GM12878 (cell line): ENCODE data around the gene CRAMP1. TPM values are rescaled to one million over a fixed set of nuclear protein-coding genes. Genes with fewer than 3 reads are reported as not detected.

Experiments
- ATAC-seq: fragments of 200-7000 bp; cut with Tn5 transposase; 3 replicates; pipeline ENCODE4 v1.9.1; 2020; ENCODE audit warnings: mild to moderate bottlenecking, moderate library complexity
- BruUV-seq: library from RNA; stranded (reverse); fragments of 400-500 nt; replicated peaks from 2 replicates; lab custom pipeline; 2021; lab: Mats Ljungman, UMichigan
- CTCF ChIA-PET: fragments of 300-600 bp; sonication (Branson Sonifier 250); formaldehyde crosslinking; extraction: SDS; loops from one replicate; lab custom pipeline; 2021; ENCODE audit warnings: inconsistent platforms; lab: Yijun Ruan, JAX
- POLR2A ChIA-PET: fragments of 350-600 bp; formaldehyde crosslinking; extraction: SDS; loops from one replicate; lab custom pipeline; 2021; ENCODE audit warnings: inconsistent platforms; lab: Charles Lee
- RAD21 ChIA-PET: fragments of 300-600 bp; sonication (Branson Sonifier 250); formaldehyde crosslinking; loops from one replicate; lab custom pipeline; 2023; ENCODE audit warnings: antibody characterized with exemption; ENCODE audit not compliant: unreplicated experiment; lab: Charles Lee
- SMC1A ChIA-PET: fragments of 300-600 bp; sonication (Branson Sonifier 250); formaldehyde crosslinking; loops from one replicate; lab custom pipeline; 2023; ENCODE audit not compliant: unreplicated experiment, uncharacterized antibody; lab: Charles Lee
- DNase-seq: peaks from one replicate; pipeline ENCODE4 v3.0.0-alpha.2; 2011; ENCODE audit warnings: low read depth, low spot score
- FAIRE-seq: peaks from 3 replicates; lab custom pipeline; 2011; peaks lifted over from hg19 to GRCh38; lab: Jason Lieb, UNC
- H2AFZ ChIP-seq: 2 replicates; pipeline ENCODE4 v1.6.0; 2011; ENCODE audit warnings: low read depth, low read length, control low read depth; ENCODE audit not compliant: control insufficient read depth
- H3K27ac ChIP-seq: 2 replicates; pipeline ENCODE4 v1.5.1; 2011; ENCODE audit warnings: control low read depth; ENCODE audit not compliant: control insufficient read depth, insufficient read depth
- H3K27me3 ChIP-seq, 2 experiments: replicated peaks in 1 of 2; 2 replicates each; pipeline versions ENCODE4 v1.6.0 to v1.6.1; 2011; ENCODE audit warnings: low read length in 1 of 2; ENCODE audit not compliant: control insufficient read depth in 2 of 2, insufficient read depth in 2 of 2
- H3K36me3 ChIP-seq, 2 experiments: 2 replicates each; pipeline ENCODE4 v1.5.1; 2011; ENCODE audit warnings: low read length in 1 of 2; ENCODE audit not compliant: control insufficient read depth in 2 of 2, insufficient read depth in 2 of 2
- H3K4me1 ChIP-seq: 2 replicates; pipeline ENCODE4 v1.6.1; 2011; ENCODE audit warnings: mild to moderate bottlenecking, low read length, moderate library complexity, mixed read lengths; ENCODE audit not compliant: control insufficient read depth, insufficient read depth
- H3K4me2 ChIP-seq: 2 replicates; pipeline ENCODE4 v1.6.0; 2011; ENCODE audit warnings: control low read depth; ENCODE audit not compliant: control insufficient read depth, insufficient read depth
- H3K4me3 ChIP-seq: fragments of 200-600 bp; sonication (generic); 2 replicates; pipeline ENCODE4 v1.5.1; 2016
- H3K79me2 ChIP-seq: 2 replicates; pipeline ENCODE4 v1.6.0; 2011; ENCODE audit warnings: low read length; ENCODE audit not compliant: control insufficient read depth, insufficient read depth
- H3K9ac ChIP-seq: 2 replicates; pipeline ENCODE4 v1.8.0; 2011; ENCODE audit warnings: low read length, control low read depth, mixed read lengths; ENCODE audit not compliant: control insufficient read depth, insufficient read depth
- H3K9me3 ChIP-seq: replicated peaks from 3 replicates; pipeline ENCODE4 v1.5.1; 2011; ENCODE audit warnings: mild to moderate bottlenecking, low read length; ENCODE audit not compliant: control insufficient read depth, insufficient read depth
- H4K20me1 ChIP-seq: 2 replicates; pipeline ENCODE4 v1.6.0; 2011; ENCODE audit not compliant: control insufficient read depth, insufficient read depth
- BACH1 ChIP-seq: fragments of 450-650 bp; IDR thresholded peaks from 2 replicates; pipeline ENCODE4 v1.6.1; 2017; ENCODE audit warnings: mild to moderate bottlenecking, borderline replicate concordance
- BCLAF1 ChIP-seq: fragments of 450-650 bp; IDR thresholded peaks from 2 replicates; pipeline ENCODE4 v1.6.1; 2017; ENCODE audit warnings: antibody characterized with exemption, mild to moderate bottlenecking, moderate library complexity
- CBFB ChIP-seq: IDR thresholded peaks from 2 replicates; pipeline ENCODE4 v1.6.1; 2016; ENCODE audit warnings: antibody characterized with exemption, low read depth
- CBX5 ChIP-seq: sonication (generic); IDR thresholded peaks from 2 replicates; pipeline ENCODE4 v1.6.1; 2016; ENCODE audit warnings: low read depth, moderate library complexity, mild to moderate bottlenecking, inconsistent platforms
- CEBPB ChIP-seq, 2 experiments: fragments of 150-350 bp in 1 of 2; IDR thresholded peaks; 2 replicates each; pipeline ENCODE4 v1.6.1; 2012 to 2014; ENCODE audit warnings: low read depth in 2 of 2, low read length in 2 of 2, borderline replicate concordance in 1 of 2, inconsistent platforms in 1 of 2
- E2F4 ChIP-seq: IDR thresholded peaks from 2 replicates; pipeline ENCODE4 v1.6.1; 2012; ENCODE audit warnings: low read depth, low read length, improper control_type of control experiment
- E4F1 ChIP-seq: fragments of 450-650 bp; IDR thresholded peaks from 2 replicates; pipeline ENCODE4 v1.6.1; 2018; ENCODE audit warnings: borderline replicate concordance, mild to moderate bottlenecking; ENCODE audit not compliant: partially characterized antibody
- HCFC1 ChIP-seq: fragments of 150-350 bp; IDR thresholded peaks from 2 replicates; pipeline ENCODE4 v1.6.1; 2014; ENCODE audit warnings: low read length
- HDAC6 ChIP-seq: fragments of 200-600 bp; sonication (generic); IDR thresholded peaks from one replicate; pipeline ENCODE4 v1.8.0; 2017; ENCODE audit warnings: antibody characterized with exemption; ENCODE audit not compliant: unreplicated experiment
- KLF5 ChIP-seq: fragments of 450-650 bp; IDR thresholded peaks from 2 replicates; pipeline ENCODE4 v1.6.1; 2014; ENCODE audit warnings: mild to moderate bottlenecking; ENCODE audit not compliant: partially characterized antibody
- MTA2 ChIP-seq: fragments of 450-650 bp; IDR thresholded peaks from 2 replicates; pipeline ENCODE4 v1.6.1; 2016; ENCODE audit warnings: low read depth, mild to moderate bottlenecking, moderate library complexity
- MYC ChIP-seq: IDR thresholded peaks from 2 replicates; pipeline ENCODE4 v1.6.1; 2011; ENCODE audit warnings: mild to moderate bottlenecking, low read length, moderate library complexity, inconsistent platforms; ENCODE audit not compliant: insufficient read depth, insufficient replicate concordance, insufficient read length, severe bottlenecking
- RBBP5 ChIP-seq: fragments of 200-600 bp; sonication (generic); conservative IDR thresholded peaks from 2 replicates; pipeline ENCODE4 v1.6.1; 2016
- SP1 ChIP-seq: IDR thresholded peaks from one replicate; pipeline ENCODE4 v1.6.1; 2011; ENCODE audit warnings: low read depth, low read length
- ZNF24 ChIP-seq: fragments of 450-650 bp; IDR thresholded peaks from 2 replicates; pipeline ENCODE4 v1.6.1; 2017; ENCODE audit warnings: antibody characterized with exemption, mild to moderate bottlenecking
- WGBS: methylation state at CpG from one replicate; pipeline ENCODE4 v1.1.6; 2016; ENCODE audit warnings: low lambda C conversion rate; ENCODE audit not compliant: insufficient replicate concordance, insufficient coverage; ENCODE audit errors: missing lambda C conversion rate; 5-methylcytosine and 5-hydroxymethylcytosine counted together
- in situ Hi-C: fragments of 300-500 bp; cut with MboI; formaldehyde crosslinking; loops from 9 replicates; pipeline ENCODE4 v1.14.3; 2018; ENCODE audit warnings: mixed read lengths
- intact Hi-C: fragments of 100-400 bp; cut with micrococcal nuclease; formaldehyde crosslinking; loops from one replicate; pipeline ENCODE4 v1.14.2; 2022; ENCODE audit not compliant: unreplicated experiment
- polyA plus RNA-seq, 11 experiments: library from polyadenylated mRNA; depleted of rRNA in 4 of 11; unstranded in 6 of 11; stranded (reverse) in 5 of 11; fragments of >200 nt; fragmentation: Nextera tagmentation in 4 of 11; fragmentation: Illumina TruSeq in 1 of 11; extraction: Ambion mirVana in 4 of 11; extraction: Trizol in 1 of 11; gene quantifications; 1 replicate in 1 of 11; 2 replicates in 10 of 11; pipeline versions ENCODE4 v1.2.1 to v1.2.3, GENCODE V29; 2011 to 2016; ENCODE audit warnings: inconsistent platforms in 2 of 11, missing spikeins in 2 of 11, low read depth in 1 of 11
- total RNA-seq, 4 experiments: library from RNA; depleted of rRNA in 3 of 4; stranded (reverse); fragments of >200 nt in 3 of 4; fragmentation: Illumina TruSeq in 1 of 4; extraction: Trizol in 1 of 4; gene quantifications; 2 replicates each; pipeline versions ENCODE4 v1.2.1 to v1.2.3, GENCODE V29; 2013 to 2021

The CRAMP1 gene
- total and polyA plus RNA-seq, 10 of the 15 experiments (the other 5 are each of a cell fraction or from before 2014, with no cell fraction given) = 0.37 to 9.8 (median 3.9) TPM

GRCh38 chr16:1662543-1662942 lies 50.4 kb downstream of the CRAMP1 start:
- BruUV-seq = no TSS peak
- H2AFZ ChIP-seq = no peak overlapping the region
- in situ Hi-C loops = no loop called here
- intact Hi-C loops = no loop called here
- H3K4me2 ChIP-seq = no peak overlapping the region
- ChIA-PET CTCF (no interaction called here), POLR2A (no interaction called here), RAD21 (no interaction called here), SMC1A (no interaction called here)
- H3K36me3 ChIP-seq = peaks cover 5 to 14% of the 10 kb centered on the region in 2 experiments
- TF ChIP-seq E2F4 = no peak
- TF ChIP-seq MTA2 = no peak
- TF ChIP-seq CBFB = no peak
- no peak for TF ChIP-seq BCLAF1
- TF ChIP-seq RBBP5 = no peak
- no peak for TF ChIP-seq KLF5
- TF ChIP-seq SP1 = no peak
- TF ChIP-seq HCFC1 = no peak
- no peak for TF ChIP-seq CBX5
- TF ChIP-seq HDAC6 = no peak
- no peak for TF ChIP-seq BACH1
- TF ChIP-seq E4F1 = no peak
- TF ChIP-seq CEBPB (IDR thresholded peaks at IDR 0.05; ENCODE audit: borderline replicate concordance in 1 of 2, low read depth in 2 of 2, low read length in 2 of 2) = no peak
- TF ChIP-seq MYC = no peak
- no peak for TF ChIP-seq ZNF24
- no peaks in the 10 kb centered on the region for H3K79me2 ChIP-seq
- DNase-seq (no peak), ATAC-seq (no peak), FAIRE-seq (no peak)
- 97% methylated on average over 20 of the region's 20 CpGs for WGBS
- no peaks in the 10 kb centered on the region for H3K27me3 ChIP-seq
- no peaks in the 10 kb centered on the region for H3K4me1 ChIP-seq
- no peak overlapping the region for H3K9ac ChIP-seq
- no peak overlapping the region for H3K4me3 ChIP-seq
- H3K9me3 ChIP-seq = no peaks in the 10 kb centered on the region
- H3K27ac ChIP-seq = no peak overlapping the region
- no peaks in the 10 kb centered on the region for H4K20me1 ChIP-seq
